ENCODE measurements around the gene OFD1.

Gene OFD1

DNA sequence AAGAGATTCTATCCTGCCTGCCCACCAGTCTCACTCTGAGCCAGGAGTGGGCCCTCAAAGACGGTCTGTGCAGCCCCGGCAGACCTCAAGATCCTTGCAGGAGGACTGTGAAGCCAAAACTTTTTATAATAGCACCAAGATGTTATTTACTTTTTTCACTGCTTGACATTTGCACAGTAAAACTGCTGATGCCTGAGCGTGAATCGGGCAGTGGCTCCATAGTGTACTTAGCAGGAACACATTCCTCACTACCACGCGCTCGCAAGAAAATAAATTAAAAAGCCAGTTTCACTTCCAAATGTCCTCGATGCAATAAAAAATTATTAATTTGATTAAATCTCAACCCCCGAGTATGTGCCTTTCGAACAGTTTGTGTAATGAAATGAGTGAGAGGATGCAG, 59.9 kb downstream of the OFD1 start:
- no peaks in the 10 kb centered on the region for H3K36me3 ChIP-seq (ENCODE audit: control insufficient read depth, insufficient read depth, low read length)
- H3K9me3 ChIP-seq (ENCODE audit: control insufficient read depth, low read length): no peaks in the 10 kb centered on the region
- H3K4me3 ChIP-seq (ENCODE audit: low read depth, low read length): no peak overlapping the region
- H3K27me3 ChIP-seq (ENCODE audit: control insufficient read depth, insufficient read depth, low read length): no peaks in the 10 kb centered on the region
- H3K4me2 ChIP-seq (ENCODE audit: low read length): no peak overlapping the region
- H3K27ac ChIP-seq: no peak overlapping the region
- H3K79me2 ChIP-seq: no peaks in the 10 kb centered on the region
- TF ChIP-seq CTCF (IDR thresholded peaks at IDR 0.05): no peak
- H2AFZ ChIP-seq: no peak overlapping the region
- no peak overlapping the region for H3K9ac ChIP-seq
- H3K4me1 ChIP-seq: no peaks in the 10 kb centered on the region

- Histone ChIP-seq H3K4me3 (ENCODE audit: low read depth, low read length) (no peak overlapping the region), H3K9me3 (ENCODE audit: control insufficient read depth, low read length) (no peaks in the 10 kb centered on the region), H3K36me3 (ENCODE audit: control insufficient read depth, insufficient read depth, low read length) (no peaks in the 10 kb centered on the region), H3K4me2 (ENCODE audit: low read length) (no peak overlapping the region), H3K4me1 (no peaks in the 10 kb centered on the region), H3K27me3 (ENCODE audit: control insufficient read depth, insufficient read depth, low read length) (no peaks in the 10 kb centered on the region), H3K27ac (no peak overlapping the region), H3K9ac (no peak overlapping the region), H3K79me2 (no peaks in the 10 kb centered on the region), H2AFZ (no peak overlapping the region)
- TF ChIP-seq CTCF (IDR thresholded peaks at IDR 0.05): no peak
Observed at GRCh38 chrX:13797512-13797911, 63.0 kb downstream of the OFD1 start.

DNA sequence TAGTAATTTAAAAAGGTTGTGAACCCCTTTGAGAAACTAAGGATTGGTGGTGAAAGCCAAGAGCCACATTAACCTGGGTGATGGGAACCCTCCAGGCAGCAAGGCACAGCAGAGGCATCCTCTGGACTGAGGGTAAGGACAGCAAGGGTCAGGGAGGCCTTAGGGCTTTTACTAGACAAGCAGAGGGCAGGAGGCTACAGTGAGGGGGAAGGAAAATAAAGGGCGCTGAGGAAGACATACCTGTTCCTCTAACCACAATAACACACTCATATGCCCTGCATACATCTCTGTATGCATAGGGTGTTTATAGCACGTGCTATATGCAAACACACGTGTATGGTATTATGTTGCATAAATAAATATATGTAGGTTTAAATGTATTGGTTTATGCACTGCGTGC, 63.6 kb downstream of the OFD1 start:
- H3K9ac ChIP-seq: no peak overlapping the region
- no peak overlapping the region for H3K27ac ChIP-seq
- no peaks in the 10 kb centered on the region for H3K79me2 ChIP-seq
- no peak for TF ChIP-seq CTCF (IDR thresholded peaks at IDR 0.05)
- no peak overlapping the region for H3K4me2 ChIP-seq (ENCODE audit: low read length)
- H3K4me3 ChIP-seq (ENCODE audit: low read depth, low read length): no peak overlapping the region
- H3K27me3 ChIP-seq (ENCODE audit: control insufficient read depth, insufficient read depth, low read length): no peaks in the 10 kb centered on the region
- H3K4me1 ChIP-seq: no peaks in the 10 kb centered on the region
- no peaks in the 10 kb centered on the region for H3K9me3 ChIP-seq (ENCODE audit: control insufficient read depth, low read length)
- no peak overlapping the region for H2AFZ ChIP-seq
- no peaks in the 10 kb centered on the region for H3K36me3 ChIP-seq (ENCODE audit: control insufficient read depth, insufficient read depth, low read length)

GRCh38 chrX:13803116-13803515, 68.6 kb downstream of the OFD1 start:
- Histone ChIP-seq H3K4me3 (ENCODE audit: low read depth, low read length) (no peak overlapping the region), H3K9ac (no peak overlapping the region), H3K27ac (no peak overlapping the region), H2AFZ (no peak overlapping the region), H3K27me3 (ENCODE audit: control insufficient read depth, insufficient read depth, low read length) (no peaks in the 10 kb centered on the region), H3K4me1 (no peaks in the 10 kb centered on the region), H3K9me3 (ENCODE audit: control insufficient read depth, low read length) (no peaks in the 10 kb centered on the region), H3K36me3 (ENCODE audit: control insufficient read depth, insufficient read depth, low read length) (no peaks in the 10 kb centered on the region), H3K4me2 (ENCODE audit: low read length) (no peak overlapping the region), H3K79me2 (no peaks in the 10 kb centered on the region)
- no peak for TF ChIP-seq CTCF (IDR thresholded peaks at IDR 0.05)

DNA sequence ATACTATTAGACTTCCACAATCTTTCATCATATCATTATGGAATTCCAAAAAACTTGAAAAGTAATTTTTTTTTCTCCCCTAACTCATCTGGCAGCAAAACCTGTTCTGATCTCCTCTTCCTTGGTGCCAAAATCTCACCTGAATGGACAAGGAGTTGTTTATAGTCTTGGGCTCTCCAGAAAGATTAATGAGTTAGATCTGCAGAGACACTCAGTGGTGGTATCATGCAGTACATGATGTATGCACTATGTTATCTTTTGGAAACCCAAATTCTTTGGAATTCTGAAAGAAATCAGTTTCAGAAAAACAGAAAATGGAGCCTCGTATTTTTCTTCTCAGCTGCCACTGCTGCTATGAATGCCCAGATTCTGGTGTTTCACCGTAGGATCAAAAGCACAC, 70.7 kb downstream of the OFD1 start:
- Histone ChIP-seq H3K9me3 (ENCODE audit: control insufficient read depth, low read length) (no peaks in the 10 kb centered on the region), H3K27me3 (ENCODE audit: control insufficient read depth, insufficient read depth, low read length) (no peaks in the 10 kb centered on the region), H2AFZ (no peak overlapping the region), H3K9ac (no peak overlapping the region), H3K36me3 (ENCODE audit: control insufficient read depth, insufficient read depth, low read length) (no peaks in the 10 kb centered on the region), H3K79me2 (no peaks in the 10 kb centered on the region), H3K4me1 (no peaks in the 10 kb centered on the region), H3K4me3 (ENCODE audit: low read depth, low read length) (no peak overlapping the region), H3K27ac (no peak overlapping the region), H3K4me2 (ENCODE audit: low read length) (no peak overlapping the region)
- no peak for TF ChIP-seq CTCF (IDR thresholded peaks at IDR 0.05)

Data from parathyroid adenoma (tissue), 2 donors.